HG03108 (cell line): ENCODE results near the gene MAT2A.
"Not testable (repeated sequence)": the region's sequence is repeated elsewhere in the genome, so short reads cannot be mapped to it uniquely, and the experiment has no call there.

Experiments used
- ATAC-seq: cut with Tn5 transposase; IDR thresholded peaks from one replicate; pipeline ENCODE4 v1.9.1; 2021; ENCODE audit warnings: moderate library complexity; ENCODE audit not compliant: unreplicated experiment

Gene MAT2A

GRCh38 chr2:85523903-85524335 is 15.0 kb upstream of the MAT2A start:
- ATAC-seq: no peak

GRCh38 chr2:85524336-85524908 is 14.5 kb upstream of the MAT2A start:
- no peak for ATAC-seq

- no peak for ATAC-seq
Observed at GRCh38 chr2:85525029-85525428, 13.9 kb upstream of the MAT2A start.

- no peak for ATAC-seq
Observed at GRCh38 chr2:85525567-85525966, 13.4 kb upstream of the MAT2A start.

GRCh38 chr2:85527787-85528186 is 11.2 kb upstream of the MAT2A start:
- ATAC-seq: no peak

- no peak for ATAC-seq
Observed at GRCh38 chr2:85528355-85528754, 10.6 kb upstream of the MAT2A start.

- no peak for ATAC-seq
Observed at GRCh38 chr2:85529809-85530208, 9.2 kb upstream of the MAT2A start.

GRCh38 chr2:85531589-85531988 is 7.4 kb upstream of the MAT2A start:
- no peak for ATAC-seq

- no peak for ATAC-seq
Observed at GRCh38 chr2:85534099-85534498, 4.9 kb upstream of the MAT2A start.

- ATAC-seq: no peak
Observed at GRCh38 chr2:85534881-85535280, 4.1 kb upstream of the MAT2A start.

- no peak for ATAC-seq
Observed at GRCh38 chr2:85536479-85536878, 2.5 kb upstream of the MAT2A start.

- no peak for ATAC-seq
Observed at GRCh38 chr2:85537600-85538506, 1.1 kb upstream of the MAT2A start.

GRCh38 chr2:85539361-85540132 is 579 bp downstream of the MAT2A start:
- ATAC-seq: peak; percentile 20

GRCh38 chr2:85540133-85540648 is 1.2 kb downstream of the MAT2A start:
- ATAC-seq: no peak

- no peak for ATAC-seq
Observed at GRCh38 chr2:85541262-85541661, 2.3 kb downstream of the MAT2A start.

- no peak for ATAC-seq
Observed at GRCh38 chr2:85541753-85542457, 2.9 kb downstream of the MAT2A start.

GRCh38 chr2:85542777-85543176 is 3.8 kb downstream of the MAT2A start:
- no peak for ATAC-seq

GRCh38 chr2:85544254-85544691 is 5.3 kb downstream of the MAT2A start:
- ATAC-seq: not testable (repeated sequence)

GRCh38 chr2:85544915-85545779 is 6.2 kb downstream of the MAT2A start:
- ATAC-seq: not testable (repeated sequence)

- ATAC-seq: no peak
Observed at GRCh38 chr2:85545780-85546240, 6.8 kb downstream of the MAT2A start.
